HL-60 (cell line): ENCODE results near the gene CGRRF1.

ENCODE experiments used
- DNase-seq, 2 experiments: peaks; one replicate each; pipeline ENCODE4 v3.0.0-alpha.2; 2010 to 2020; ENCODE audit warnings: low read depth in 1 of 2, low spot score in 1 of 2
- H3K27ac ChIP-seq: fragments of 250-450 bp; sonication (Bioruptor Pico); replicated peaks from 2 replicates; pipeline ENCODE4 v1.5.1; 2020; ENCODE audit warnings: mild to moderate bottlenecking, moderate library complexity
- H3K27me3 ChIP-seq: fragments of 250-450 bp; sonication (Bioruptor Pico); 2 replicates; pipeline ENCODE4 v1.5.1; 2021; ENCODE audit warnings: mild to moderate bottlenecking, moderate library complexity; ENCODE audit not compliant: insufficient read depth, poor library complexity, severe bottlenecking
- H3K4me3 ChIP-seq: replicated peaks from 2 replicates; pipeline ENCODE4 v1.5.1; 2011; ENCODE audit warnings: mild to moderate bottlenecking, control low read depth, low read length; ENCODE audit not compliant: insufficient read depth
- GABPA ChIP-seq: IDR thresholded peaks from 2 replicates; pipeline ENCODE4 v1.6.1; 2012; ENCODE audit warnings: low read depth
- POLR2AphosphoS5 ChIP-seq: IDR thresholded peaks from 2 replicates; pipeline ENCODE4 v1.6.1; 2012; ENCODE audit warnings: low read depth
- SPI1 ChIP-seq: IDR thresholded peaks from 2 replicates; pipeline ENCODE4 v1.6.1; 2012; ENCODE audit warnings: low read depth, mild to moderate bottlenecking, borderline replicate concordance
- TF ChIP-seq, protein P1 (sequence below): IDR thresholded peaks from one replicate; pipeline ENCODE4 v1.5.1; 2011; ENCODE audit warnings: low read length, control low read depth, inconsistent platforms; ENCODE audit not compliant: insufficient read depth
- TF ChIP-seq, protein P2 (sequence below): IDR thresholded peaks from 2 replicates; pipeline ENCODE4 v1.6.1; 2012; ENCODE audit warnings: low read depth; ENCODE audit not compliant: insufficient replicate concordance

CGRRF1 gene

GRCh38 chr14:54535646-54536045, 25.9 kb downstream of the CGRRF1 start:
- Histone ChIP-seq H3K4me3 (no peak overlapping the region), H3K27ac (no peak overlapping the region), H3K27me3 (no peaks in the 10 kb centered on the region)
- DNase-seq = no peak
- TF ChIP-seq GABPA (no peak), SPI1 (no peak), POLR2AphosphoS5 (no peak)
- TF ChIP-seq, protein P1, sequence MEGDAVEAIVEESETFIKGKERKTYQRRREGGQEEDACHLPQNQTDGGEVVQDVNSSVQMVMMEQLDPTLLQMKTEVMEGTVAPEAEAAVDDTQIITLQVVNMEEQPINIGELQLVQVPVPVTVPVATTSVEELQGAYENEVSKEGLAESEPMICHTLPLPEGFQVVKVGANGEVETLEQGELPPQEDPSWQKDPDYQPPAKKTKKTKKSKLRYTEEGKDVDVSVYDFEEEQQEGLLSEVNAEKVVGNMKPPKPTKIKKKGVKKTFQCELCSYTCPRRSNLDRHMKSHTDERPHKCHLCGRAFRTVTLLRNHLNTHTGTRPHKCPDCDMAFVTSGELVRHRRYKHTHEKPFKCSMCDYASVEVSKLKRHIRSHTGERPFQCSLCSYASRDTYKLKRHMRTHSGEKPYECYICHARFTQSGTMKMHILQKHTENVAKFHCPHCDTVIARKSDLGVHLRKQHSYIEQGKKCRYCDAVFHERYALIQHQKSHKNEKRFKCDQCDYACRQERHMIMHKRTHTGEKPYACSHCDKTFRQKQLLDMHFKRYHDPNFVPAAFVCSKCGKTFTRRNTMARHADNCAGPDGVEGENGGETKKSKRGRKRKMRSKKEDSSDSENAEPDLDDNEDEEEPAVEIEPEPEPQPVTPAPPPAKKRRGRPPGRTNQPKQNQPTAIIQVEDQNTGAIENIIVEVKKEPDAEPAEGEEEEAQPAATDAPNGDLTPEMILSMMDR = no peak
- TF ChIP-seq, protein P2, sequence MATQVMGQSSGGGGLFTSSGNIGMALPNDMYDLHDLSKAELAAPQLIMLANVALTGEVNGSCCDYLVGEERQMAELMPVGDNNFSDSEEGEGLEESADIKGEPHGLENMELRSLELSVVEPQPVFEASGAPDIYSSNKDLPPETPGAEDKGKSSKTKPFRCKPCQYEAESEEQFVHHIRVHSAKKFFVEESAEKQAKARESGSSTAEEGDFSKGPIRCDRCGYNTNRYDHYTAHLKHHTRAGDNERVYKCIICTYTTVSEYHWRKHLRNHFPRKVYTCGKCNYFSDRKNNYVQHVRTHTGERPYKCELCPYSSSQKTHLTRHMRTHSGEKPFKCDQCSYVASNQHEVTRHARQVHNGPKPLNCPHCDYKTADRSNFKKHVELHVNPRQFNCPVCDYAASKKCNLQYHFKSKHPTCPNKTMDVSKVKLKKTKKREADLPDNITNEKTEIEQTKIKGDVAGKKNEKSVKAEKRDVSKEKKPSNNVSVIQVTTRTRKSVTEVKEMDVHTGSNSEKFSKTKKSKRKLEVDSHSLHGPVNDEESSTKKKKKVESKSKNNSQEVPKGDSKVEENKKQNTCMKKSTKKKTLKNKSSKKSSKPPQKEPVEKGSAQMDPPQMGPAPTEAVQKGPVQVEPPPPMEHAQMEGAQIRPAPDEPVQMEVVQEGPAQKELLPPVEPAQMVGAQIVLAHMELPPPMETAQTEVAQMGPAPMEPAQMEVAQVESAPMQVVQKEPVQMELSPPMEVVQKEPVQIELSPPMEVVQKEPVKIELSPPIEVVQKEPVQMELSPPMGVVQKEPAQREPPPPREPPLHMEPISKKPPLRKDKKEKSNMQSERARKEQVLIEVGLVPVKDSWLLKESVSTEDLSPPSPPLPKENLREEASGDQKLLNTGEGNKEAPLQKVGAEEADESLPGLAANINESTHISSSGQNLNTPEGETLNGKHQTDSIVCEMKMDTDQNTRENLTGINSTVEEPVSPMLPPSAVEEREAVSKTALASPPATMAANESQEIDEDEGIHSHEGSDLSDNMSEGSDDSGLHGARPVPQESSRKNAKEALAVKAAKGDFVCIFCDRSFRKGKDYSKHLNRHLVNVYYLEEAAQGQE = no peak

DNA sequence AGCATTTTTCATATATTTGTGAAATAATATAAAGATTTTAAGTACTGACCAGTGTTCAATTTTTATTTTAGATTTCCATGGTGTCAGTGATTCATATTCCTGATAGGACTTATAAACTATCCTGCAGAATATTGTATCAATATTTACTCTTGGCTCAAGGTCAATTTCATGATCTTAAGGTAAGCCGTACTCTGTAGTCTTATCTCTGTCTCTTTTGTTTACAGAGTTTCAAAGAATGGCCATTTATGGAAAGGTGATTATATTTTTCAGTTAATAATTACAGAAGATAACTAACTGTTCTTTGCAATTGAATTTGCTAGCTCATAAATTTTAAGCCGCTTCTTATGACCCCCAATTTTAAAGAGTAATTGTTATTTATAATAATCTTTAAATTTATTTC, 27.9 kb downstream of the CGRRF1 start:
- no peak overlapping the region for H3K4me3 ChIP-seq
- H3K27me3 ChIP-seq = no peaks in the 10 kb centered on the region
- H3K27ac ChIP-seq = no peak overlapping the region
- no peak for DNase-seq
- TF ChIP-seq GABPA (no peak), SPI1 (no peak), POLR2AphosphoS5 (no peak)
- TF ChIP-seq, protein P1 = no peak
- TF ChIP-seq, protein P2 = no peak

GRCh38 chr14:54538055-54538454, 28.3 kb downstream of the CGRRF1 start:
- no peaks in the 10 kb centered on the region for H3K27me3 ChIP-seq
- H3K4me3 ChIP-seq = no peak overlapping the region
- H3K27ac ChIP-seq = no peak overlapping the region
- TF ChIP-seq, protein P2 = no peak
- TF ChIP-seq POLR2AphosphoS5 (no peak), SPI1 (no peak), GABPA (no peak)
- TF ChIP-seq, protein P1 = no peak
- DNase-seq = no peak
